ENCODE results near the gene NTM.
"Not testable (repeated sequence)": the region's sequence is repeated elsewhere in the genome, so short reads cannot be mapped to it uniquely, and the experiment has no call there.

NTM gene

DNA sequence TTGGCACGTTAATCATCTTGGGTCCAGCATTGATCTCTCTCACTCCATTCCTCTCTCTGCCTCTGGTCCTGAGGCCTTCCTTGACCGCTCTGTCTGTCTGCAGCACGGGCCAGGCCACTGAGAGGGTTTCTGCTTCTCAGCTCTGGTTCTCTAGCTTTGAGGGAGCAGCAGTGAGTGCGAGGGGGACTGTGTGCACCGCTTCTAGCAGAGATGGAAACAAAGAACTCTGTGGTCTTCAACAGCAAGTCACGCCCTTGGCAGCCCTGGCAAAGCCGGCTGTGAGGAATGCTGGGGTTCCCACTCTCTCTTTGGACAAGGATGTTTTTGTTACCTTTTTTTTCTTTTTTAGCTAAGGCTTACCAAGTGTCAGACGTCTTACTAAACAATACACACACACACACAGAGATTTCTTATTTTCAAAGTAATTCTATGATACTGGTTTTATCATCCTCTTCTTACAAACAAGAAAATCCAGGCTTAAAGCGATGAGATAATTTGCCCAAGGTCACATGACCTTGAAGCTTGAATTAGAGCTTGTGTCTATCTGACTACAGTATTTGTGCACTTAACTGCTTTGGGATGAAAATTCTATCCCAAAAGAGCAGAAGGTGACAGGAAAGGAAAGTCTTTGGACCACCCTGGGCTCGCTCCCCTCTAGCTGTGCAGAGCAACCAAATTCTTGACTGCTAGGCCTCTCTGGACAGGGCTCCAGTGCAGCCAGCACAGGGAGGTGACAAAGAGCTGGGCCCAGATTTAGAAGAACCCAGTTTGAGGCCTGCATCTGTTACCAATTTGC is 293.2 kb downstream of the NTM start:
- DNase-seq (ENCODE audit: extremely low read depth in 1 of 2, low read depth in 1 of 2) = no peak

DNA sequence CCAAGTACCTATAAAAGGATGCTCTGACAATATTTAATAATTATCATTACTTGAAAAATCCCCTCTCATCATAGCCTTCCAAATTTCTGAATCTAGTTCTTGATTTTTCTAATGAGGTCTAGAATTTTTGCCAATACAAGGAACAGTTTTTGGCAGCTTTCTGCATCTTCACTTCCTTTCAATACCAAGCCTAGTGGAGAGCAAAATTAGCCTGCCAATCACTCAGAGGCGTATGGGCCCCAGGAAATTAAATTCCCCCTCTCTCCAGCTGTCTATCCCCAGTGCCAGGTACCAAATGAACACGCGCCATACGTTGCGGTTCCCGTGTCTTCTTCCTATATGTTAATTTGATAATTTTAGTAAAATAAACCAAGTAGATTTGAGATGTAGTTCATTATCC is 293.9 kb downstream of the NTM start:
- DNase-seq (ENCODE audit: extremely low read depth in 1 of 2, low read depth in 1 of 2) = no peak

DNA sequence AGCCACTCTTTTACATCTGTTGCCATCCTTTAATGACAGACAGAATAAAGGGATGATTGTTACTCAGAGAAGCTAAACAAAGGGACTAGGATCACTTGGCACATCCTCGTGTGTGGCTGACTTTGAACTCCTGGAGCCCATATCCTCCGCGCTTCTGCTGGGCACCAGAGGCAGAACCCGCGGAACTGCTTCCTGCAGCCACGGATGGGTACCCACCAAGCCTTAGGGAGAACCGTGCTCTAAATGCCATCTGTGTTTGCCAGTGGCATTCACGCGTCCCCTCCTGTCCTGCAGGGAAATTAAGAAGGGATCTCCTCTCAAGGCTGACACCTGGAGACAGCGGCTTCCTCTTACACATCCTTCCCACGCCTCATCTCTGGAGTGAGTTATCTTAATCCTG is 294.4 kb downstream of the NTM start:
- no peak for DNase-seq (ENCODE audit: extremely low read depth in 1 of 2, low read depth in 1 of 2)

DNA sequence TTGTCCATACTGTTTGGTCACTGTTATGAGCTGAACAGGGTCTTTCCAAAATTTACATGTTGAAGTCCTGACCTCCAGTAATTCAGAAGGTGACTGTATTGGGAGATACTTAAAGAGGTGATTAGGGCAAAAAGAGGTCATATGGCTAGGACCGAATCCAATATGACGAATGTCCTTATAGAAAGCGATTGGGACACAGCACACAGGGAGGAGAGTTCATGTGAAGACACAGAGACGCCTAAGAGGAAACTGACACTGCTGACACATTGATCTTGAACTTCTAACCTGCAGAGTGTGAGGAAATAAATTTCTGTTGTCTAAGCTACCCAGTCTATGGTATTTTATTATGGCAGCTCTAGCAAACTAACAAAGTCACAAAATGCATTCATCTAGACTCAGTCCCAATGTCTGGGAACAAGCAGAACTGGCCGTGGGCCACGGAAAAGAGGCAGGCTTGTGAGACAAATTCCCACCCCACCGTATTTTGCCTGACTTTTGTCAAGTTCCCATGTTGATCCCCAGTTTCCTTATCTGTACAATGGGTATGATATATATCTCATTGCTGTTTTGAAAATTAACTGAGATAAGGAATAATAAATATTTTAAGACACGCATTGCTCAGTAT is 295.0 kb downstream of the NTM start:
- DNase-seq (ENCODE audit: extremely low read depth in 1 of 2, low read depth in 1 of 2) = no peak

DNA sequence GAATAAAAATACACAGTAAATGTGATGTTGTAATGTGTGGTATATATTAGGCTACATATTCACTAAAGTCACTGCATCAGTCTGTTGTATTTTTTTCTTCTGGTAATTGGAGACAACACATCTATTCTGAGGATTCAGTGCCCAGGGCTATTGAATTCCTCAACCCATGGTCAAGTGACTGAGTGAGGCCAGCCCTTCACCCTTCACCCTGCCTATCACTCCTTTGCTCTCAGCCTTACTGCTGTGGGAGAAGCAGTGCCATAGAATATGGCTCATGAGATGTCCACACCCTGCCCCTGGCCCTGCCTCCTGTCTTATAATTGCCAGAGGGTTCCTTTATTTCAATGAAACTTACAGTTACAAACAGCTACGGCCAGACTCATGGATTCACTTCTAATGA is 295.6 kb downstream of the NTM start:
- DNase-seq (ENCODE audit: extremely low read depth in 1 of 2, low read depth in 1 of 2) = no peak

DNA sequence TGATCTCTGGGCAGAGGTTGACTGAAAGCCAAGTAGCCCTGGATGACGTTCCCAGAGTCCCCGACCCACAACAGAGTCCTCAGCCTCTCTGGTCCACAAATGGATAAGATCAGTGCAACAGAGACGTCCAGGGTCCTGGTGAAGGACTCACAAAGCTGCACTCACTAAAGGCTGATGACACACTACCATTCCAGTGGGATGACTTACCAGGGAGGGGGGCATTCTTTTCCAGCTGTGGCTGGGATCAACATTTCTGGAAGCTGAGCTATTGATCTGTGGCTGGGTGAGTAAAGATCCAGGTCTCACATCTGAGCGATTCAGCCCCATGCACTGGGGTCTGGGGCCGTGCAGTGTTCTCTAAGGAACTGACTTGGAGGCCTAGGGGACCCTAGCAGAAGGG is 296.2 kb downstream of the NTM start:
- DNase-seq (ENCODE audit: extremely low read depth in 1 of 2, low read depth in 1 of 2) = no peak

DNA sequence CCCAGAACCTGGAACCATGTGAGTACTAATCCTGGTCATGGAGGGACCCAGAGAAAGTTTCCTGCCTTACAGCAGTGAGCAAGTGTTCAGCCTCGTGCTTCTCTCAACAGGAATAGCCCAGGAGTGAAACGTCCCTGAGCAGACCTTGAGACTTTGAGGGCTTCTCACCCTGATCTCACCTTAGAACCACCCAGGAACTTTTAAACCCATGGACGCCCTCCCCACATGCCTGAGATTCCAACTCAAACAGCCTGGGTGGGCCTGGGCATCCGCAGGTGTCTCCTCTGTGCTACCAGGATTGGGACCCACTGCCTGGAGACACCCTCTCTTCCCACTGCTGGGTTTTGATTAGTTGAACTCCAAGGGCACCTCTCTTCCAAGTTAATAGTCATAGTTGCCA is 297.2 kb downstream of the NTM start:
- no peak for DNase-seq (ENCODE audit: extremely low read depth in 1 of 2, low read depth in 1 of 2)

DNA sequence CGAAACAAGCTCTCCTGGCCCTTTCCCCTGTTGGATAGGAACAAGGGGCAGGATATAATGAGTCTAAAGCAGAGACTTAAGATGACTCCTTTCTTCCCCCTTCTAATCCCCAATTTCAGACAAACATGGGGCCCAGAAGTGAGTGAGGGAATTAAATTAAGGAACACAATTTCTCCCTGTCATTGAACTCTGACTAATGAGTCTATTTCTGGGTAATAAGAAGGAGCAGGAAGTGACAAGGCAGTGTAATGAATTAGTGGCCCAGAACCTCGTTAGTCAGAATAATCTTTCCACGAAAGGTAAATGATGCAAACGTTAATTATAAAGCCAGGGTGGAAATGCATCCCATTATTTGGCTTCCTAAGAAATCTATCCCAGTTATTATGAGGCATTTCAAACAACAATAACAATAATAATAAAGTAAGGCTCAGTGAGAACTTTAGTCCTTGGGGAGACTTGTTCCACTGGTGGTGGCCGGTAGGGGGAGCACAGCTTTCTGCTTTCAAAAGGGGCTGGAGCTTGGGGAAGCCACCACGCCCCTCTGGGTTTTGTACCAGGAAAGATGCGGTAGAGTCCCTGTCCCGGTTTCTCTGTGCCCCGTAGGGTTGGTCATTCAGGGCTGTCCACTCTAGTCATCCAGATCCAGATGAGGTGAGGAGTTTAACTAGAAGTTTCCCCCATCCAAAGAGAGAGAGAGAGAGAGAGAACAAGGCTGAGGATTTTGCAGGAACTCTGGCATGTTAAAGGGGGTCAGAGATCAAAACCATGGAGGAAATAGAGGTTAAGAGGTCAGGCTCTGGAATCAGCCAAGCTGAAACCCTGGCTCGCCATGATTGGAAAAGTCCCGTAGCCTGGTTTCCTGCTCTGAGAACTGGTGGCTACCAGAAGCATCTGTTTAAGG is 298.3 kb downstream of the NTM start:
- peak in 1 of 2 donors; percentile 12 for DNase-seq (ENCODE audit: extremely low read depth in 1 of 2, low read depth in 1 of 2)

DNA sequence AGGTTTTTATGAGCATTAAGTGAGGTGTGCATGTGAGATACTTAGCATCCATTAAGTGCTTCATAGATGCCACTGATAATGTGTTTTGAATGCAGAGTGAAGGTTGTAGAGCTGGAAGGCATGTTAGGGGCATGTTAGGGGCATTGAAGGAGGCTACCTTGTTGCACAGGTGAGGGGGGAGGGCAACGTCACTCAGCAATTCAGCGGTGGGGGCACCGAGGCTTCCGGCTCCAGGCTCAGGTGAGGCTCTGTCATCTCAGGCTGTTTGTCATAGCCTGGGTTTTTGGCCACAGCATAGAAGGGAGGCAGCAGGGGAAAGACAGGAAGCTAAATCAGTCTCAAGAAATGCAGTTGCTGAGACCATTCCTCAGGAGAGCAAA is 299.0 kb downstream of the NTM start:
- no peak for DNase-seq (ENCODE audit: extremely low read depth in 1 of 2, low read depth in 1 of 2)

DNA sequence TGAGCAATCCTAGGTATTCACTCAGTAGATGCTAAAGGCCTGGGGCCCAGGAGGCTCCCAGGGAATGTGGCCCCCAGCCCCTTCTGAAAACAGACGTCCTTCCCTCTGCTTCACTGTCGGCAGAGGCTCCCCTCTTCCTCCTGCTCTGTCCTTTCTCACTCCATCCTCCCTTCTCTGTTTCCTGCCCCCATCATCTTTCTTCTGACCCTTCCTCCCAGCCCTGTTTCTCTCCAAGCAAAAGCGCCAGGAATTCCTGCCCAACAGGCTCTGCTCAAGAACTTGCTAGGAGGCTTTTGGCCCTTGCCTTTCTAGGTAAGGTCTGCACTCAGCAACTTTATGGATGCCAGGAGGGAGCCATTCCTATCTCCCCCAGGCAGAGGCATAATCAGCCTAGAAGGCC is 300.5 kb downstream of the NTM start:
- DNase-seq (ENCODE audit: extremely low read depth in 1 of 2, low read depth in 1 of 2) = no peak

DNA sequence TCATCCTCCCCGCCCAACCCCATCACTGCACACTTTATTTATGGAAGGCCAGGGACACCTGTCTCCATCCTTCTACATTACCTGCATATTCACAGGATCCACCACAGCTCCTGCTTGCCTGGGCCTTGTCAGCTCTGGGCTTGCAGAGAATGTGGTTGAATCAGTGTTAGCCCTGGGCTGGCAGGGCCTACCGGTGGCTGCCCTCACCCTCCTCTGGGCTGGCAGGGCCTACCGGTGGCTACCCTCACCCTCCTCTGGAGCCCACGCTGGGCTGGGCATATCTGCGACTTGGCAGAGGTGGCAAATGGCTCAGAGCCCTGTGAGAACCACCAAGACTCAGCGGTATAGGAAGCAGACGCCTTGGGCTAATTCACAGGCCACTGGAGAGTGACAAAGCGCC is 300.9 kb downstream of the NTM start:
- no peak for DNase-seq (ENCODE audit: extremely low read depth in 1 of 2, low read depth in 1 of 2)

DNA sequence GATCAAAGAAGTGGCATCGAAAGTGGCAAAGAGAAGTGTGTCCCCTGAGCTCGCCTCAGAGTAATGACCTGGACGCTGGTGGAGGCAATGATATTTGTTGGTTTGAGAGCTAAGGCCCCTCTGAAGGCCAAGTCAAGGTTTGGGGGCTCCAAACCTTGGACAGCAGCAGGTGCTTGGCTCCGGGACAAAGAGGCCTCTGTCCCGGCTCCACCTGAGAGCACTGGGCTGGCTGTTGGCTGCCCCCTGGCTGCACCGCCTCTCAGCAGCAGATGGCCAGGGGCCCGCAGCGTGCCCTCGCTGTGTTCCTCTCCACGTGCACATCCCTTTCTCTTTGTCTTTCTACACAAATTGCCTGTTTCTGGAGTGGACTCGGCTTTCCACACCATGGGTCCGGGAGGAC is 301.3 kb downstream of the NTM start:
- no peak for DNase-seq (ENCODE audit: extremely low read depth in 1 of 2, low read depth in 1 of 2)

DNA sequence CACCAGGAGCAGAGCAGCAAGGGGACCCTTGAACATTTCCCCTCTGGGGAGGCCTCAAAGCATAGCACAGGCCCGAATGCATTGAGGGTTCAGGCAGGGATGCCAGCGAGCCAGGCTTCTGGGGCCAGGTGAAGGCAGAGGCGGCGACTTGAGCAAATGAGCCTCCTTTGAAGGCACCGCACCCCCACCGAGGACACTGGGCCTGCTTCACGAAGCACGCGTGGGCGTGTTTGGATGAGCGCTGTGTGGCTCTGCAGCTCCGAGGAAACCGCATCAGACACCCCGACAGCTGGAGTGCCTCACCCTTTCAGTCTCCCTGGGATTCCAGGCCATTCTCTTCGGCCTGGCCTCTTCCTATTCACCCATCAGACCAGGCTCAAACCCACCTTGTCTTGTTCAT is 301.8 kb downstream of the NTM start:
- DNase-seq (ENCODE audit: extremely low read depth in 1 of 2, low read depth in 1 of 2) = no peak

DNA sequence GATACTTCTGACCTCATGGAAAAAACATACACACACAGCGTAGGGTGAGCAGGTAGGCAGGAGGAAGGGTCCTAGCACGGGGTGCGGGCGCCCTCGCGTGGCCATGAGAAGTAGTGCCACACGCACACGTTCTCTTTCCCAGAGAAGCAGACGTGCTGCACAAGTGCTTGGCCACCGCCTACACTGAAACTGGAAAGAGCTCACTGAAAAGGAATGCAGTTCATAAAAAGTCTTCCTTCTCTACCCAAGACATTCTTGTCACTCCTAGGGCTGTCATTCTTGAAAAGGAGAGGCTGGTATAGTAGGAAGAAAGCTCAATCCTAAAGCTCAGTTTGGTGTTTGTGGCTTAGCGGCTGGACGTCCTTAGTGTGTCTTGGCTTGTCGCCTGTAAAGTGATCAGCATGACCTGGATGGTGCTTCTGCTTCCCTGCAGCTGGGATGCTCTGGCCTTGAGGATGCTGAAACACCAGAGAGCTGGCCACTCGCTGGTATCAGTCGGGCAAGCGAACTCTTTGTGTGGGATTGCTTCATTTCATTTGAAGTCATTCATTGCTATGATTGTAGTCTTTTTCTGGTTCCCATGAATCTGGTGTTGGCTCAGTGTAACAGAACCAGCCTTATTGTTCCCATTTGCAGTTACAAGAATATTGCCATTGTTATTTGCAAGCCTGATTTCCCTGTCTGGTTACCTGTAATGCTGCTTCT is 303.8 kb downstream of the NTM start:
- peak in 1 of 2 donors; percentile 26 for DNase-seq (ENCODE audit: extremely low read depth in 1 of 2, low read depth in 1 of 2)

DNA sequence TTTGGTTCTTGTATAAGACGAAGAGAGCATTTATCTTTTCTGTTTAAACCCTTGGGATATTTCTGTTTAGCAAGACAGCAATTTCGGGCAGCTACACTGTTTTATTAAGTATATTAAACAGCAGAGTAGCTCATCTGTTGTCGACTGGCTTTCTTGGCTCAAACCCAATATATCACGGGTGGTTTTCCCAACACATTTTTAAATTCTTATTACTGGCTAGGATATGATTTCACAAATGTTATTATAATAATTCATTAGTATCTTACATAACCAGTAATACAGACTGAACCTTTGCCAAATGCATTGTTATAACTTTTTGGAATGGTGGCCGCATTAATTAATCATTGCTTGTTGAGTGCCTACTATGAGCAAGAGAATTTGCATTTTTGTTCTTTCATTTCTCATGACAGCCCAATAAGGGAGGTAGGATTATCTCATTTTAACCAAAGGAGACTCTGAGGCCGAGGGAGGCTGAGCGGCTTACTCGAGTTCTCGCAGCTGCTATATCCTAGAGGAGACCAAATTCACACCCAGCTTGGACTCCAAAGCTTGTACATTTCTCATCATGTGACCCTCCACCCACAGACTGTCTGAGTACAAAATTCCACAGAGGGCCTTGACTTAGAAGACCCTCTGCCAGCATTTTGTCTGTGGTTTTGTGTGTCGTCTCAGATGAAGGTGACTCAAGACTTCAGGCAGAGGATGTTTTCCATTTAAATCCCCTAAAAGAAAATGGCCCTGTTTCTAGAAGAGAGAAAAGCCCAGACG is 304.9 kb downstream of the NTM start:
- DNase-seq (ENCODE audit: extremely low read depth in 1 of 2, low read depth in 1 of 2) = no peak

DNA sequence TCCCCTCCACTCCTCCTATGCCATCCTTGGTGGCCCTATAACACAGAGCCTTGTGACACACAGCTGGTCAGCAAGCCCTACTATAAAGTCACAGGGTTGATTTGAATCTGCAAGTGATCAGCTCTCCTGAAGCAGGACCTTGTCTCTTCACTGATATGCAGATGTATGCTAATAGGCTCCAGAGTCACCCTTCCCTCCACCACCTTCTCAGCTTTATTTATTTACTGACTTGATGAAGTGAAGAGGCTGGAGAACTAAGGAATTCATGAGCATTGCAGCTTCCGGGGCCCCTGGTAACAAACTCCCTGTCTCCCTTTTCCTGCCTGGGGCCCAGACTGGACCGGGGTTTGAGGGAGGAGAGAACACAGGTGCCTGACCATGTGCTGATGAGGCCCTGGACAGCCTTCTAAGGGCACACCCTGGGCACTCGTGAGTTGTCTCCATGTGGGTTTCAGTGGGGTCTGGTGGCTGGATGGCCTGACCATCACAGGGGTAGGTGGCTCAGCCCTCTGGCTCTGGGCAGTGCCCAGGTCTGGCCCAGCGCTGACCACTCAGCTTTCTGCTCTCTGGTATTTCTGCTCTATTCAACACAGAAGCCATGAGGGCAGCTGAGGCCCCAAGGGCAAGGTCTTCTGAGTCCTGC is 307.5 kb downstream of the NTM start:
- no peak for DNase-seq (ENCODE audit: extremely low read depth in 1 of 2, low read depth in 1 of 2)

DNA sequence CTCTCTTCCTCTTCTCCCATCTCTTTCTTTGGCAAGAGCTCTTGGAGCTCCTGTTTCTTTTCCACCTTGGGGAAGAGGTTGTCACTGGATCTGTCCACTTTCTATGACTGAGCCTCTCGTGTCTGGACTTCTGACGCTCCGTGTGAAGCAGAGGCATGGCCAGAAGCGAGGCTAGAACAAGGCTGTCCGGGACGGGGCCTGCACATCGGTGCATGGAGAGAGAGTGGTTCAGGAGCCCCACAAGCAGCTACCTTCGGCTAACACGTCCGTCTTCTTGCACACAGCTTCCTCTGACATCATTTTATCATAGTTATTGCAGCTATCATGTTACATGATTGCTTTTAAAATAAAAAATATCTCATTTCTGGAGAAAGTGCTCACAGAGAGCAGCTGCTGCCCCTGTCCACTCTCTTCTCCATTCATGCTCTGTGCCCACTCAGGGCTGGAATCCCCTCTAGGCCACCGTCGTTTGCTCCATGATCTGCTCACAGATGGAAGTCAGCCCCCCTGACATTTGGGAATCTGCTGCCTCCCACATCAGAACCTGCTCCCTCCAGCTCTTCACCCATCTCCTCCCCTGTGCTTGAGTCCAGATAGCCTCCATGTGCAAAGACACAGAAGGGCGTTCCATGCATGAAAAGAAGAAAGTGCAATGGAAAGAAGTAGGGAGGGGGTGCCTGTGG is 308.4 kb downstream of the NTM start:
- no peak for DNase-seq (ENCODE audit: extremely low read depth in 1 of 2, low read depth in 1 of 2)

DNA sequence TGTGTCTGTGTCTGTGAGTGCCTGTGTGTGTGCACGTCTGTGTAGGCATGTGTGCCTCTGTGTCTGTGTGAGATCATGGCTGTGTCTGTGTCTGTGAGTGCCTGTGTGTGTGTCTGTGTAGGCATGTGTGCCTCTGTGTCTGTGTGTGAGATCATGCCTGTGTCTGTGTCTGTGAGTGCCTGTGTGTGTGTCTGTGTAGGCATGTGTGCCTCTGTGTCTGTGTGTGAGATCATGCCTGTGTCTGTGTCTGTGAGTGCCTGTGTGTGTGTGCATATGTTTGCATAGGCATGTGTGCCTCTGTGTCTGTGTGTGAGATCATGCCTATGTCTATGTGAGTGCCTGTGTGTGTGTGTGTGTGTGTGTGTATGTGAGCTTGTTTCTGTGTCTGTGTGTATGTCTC is 310.0 kb downstream of the NTM start:
- DNase-seq (ENCODE audit: extremely low read depth in 1 of 2, low read depth in 1 of 2) = not testable (repeated sequence)

DNA sequence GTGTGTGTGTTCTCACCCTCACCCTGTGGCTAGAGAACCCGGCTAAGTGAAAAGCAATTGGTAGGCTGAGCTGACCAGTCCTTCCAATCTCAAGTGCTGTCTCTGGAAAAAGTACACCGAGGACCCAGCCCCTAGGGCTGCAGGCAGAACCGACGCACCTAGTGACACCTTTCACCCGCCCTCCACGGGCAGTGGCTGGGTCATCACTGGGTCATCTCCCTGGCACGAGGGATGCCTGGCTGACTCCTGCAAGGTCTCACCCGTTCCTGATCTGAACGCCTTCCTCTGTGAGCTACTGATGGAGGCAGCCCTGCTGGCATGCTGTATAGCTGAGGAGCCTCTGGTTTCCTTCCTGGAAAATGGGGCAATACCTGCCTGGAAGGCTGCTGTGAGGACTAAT is 311.5 kb downstream of the NTM start:
- no peak for DNase-seq (ENCODE audit: extremely low read depth in 1 of 2, low read depth in 1 of 2)

All from stimulated activated CD8-positive, alpha-beta memory T cell treated with anti-CD3 and anti-CD28 coated beads, Interleukin-7, amount 100 ng/mL, for 48 hours (primary cell).